ENCODE results near the gene SVBP.

SVBP gene

GRCh38 chr1:42759114-42759513, 58.1 kb downstream of the SVBP start:
- DNase-seq: peak in 1 of 2 experiments; percentile 10

GRCh38 chr1:42758641-42759040, 58.6 kb downstream of the SVBP start:
- DNase-seq: no peak

- no peak for DNase-seq
These were observed 59.3 kb downstream of the SVBP start for GRCh38 chr1:42757892-42758275.

Measured in SHP77 (cell line).